ENCODE data around the gene HGFAC. TPM values are rescaled to one million over a fixed set of nuclear protein-coding genes. Genes with fewer than 3 reads are reported as not detected.

HGFAC gene
- polyA plus RNA-seq, 1 of the 3 experiments (the other 2 are of a cell fraction) = 0.43 TPM

DNA sequence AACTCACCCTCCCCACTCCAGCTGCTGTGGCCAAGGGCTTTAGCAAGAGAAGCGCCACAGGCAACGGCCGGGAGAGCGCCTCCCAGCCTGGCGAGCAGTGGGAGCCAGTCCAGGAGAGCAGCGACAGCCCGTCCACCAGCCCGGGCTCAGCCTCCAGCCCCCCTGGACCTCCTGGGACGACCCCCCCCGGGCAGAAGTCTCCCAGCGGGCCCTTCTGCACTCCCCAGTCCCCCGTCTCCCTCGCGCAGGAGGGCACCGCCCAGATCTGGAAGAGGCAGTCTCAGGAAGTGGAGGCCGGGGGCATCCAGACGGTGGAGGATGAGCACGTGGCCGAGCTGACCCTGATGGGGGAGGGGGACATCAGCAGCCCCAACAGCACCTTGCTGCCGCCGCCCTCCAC is 11.2 kb upstream of the HGFAC start:
- 100% methylated on average over 2 of the region's 21 CpGs for WGBS (ENCODE audit: low lambda C conversion rate)
- no peak overlapping the region for H3K4me3 ChIP-seq (ENCODE audit: low read depth in 2 of 2, low read length in 1 of 2)
- TF ChIP-seq MXI1 (IDR thresholded peaks at IDR 0.05; ENCODE audit: low read depth, low read length) (no peak), EZH2phosphoT487 (IDR thresholded peaks at IDR 0.05; ENCODE audit: borderline replicate concordance, low read depth) (no peak), REST (IDR thresholded peaks at IDR 0.05; ENCODE audit: low read depth, low read length) (no peak), JUND (IDR thresholded peaks at IDR 0.05) (no peak), SIN3A (IDR thresholded peaks at IDR 0.05; ENCODE audit: borderline replicate concordance, low read depth, low read length) (no peak), GABPA (IDR thresholded peaks at IDR 0.05; ENCODE audit: low read depth) (no peak), YY1 (IDR thresholded peaks at IDR 0.05; ENCODE audit: low read depth) (no peak), FOXJ3 (CRISPR knock-in tag; IDR thresholded peaks at IDR 0.05) (no peak), RXRA (IDR thresholded peaks at IDR 0.05; ENCODE audit: borderline replicate concordance, low read depth) (no peak), NFIC (IDR thresholded peaks at IDR 0.05; ENCODE audit: borderline replicate concordance) (no peak), EP300 (IDR thresholded peaks at IDR 0.05; ENCODE audit: borderline replicate concordance in 1 of 2, low read depth in 1 of 2, low read length in 1 of 2) (no peak), GATA2 (CRISPR knock-in tag; IDR thresholded peaks at IDR 0.05) (no peak), ELF1 (IDR thresholded peaks at IDR 0.05) (no peak), SMC3 (IDR thresholded peaks at IDR 0.05; ENCODE audit: low read depth, low read length) (no peak)
- TF ChIP-seq, protein P1, sequence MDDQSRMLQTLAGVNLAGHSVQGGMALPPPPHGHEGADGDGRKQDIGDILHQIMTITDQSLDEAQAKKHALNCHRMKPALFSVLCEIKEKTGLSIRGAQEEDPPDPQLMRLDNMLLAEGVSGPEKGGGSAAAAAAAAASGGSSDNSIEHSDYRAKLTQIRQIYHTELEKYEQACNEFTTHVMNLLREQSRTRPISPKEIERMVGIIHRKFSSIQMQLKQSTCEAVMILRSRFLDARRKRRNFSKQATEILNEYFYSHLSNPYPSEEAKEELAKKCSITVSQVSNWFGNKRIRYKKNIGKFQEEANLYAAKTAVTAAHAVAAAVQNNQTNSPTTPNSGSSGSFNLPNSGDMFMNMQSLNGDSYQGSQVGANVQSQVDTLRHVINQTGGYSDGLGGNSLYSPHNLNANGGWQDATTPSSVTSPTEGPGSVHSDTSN (IDR thresholded peaks at IDR 0.05) = no peak
- TF ChIP-seq, protein P2, sequence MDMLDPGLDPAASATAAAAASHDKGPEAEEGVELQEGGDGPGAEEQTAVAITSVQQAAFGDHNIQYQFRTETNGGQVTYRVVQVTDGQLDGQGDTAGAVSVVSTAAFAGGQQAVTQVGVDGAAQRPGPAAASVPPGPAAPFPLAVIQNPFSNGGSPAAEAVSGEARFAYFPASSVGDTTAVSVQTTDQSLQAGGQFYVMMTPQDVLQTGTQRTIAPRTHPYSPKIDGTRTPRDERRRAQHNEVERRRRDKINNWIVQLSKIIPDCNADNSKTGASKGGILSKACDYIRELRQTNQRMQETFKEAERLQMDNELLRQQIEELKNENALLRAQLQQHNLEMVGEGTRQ (IDR thresholded peaks at IDR 0.05; ENCODE audit: borderline replicate concordance, low read depth, low read length) = no peak
- TF ChIP-seq, protein P3, sequence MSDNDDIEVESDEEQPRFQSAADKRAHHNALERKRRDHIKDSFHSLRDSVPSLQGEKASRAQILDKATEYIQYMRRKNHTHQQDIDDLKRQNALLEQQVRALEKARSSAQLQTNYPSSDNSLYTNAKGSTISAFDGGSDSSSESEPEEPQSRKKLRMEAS (IDR thresholded peaks at IDR 0.05; ENCODE audit: low read depth) = no peak
- TF ChIP-seq, protein P4, sequence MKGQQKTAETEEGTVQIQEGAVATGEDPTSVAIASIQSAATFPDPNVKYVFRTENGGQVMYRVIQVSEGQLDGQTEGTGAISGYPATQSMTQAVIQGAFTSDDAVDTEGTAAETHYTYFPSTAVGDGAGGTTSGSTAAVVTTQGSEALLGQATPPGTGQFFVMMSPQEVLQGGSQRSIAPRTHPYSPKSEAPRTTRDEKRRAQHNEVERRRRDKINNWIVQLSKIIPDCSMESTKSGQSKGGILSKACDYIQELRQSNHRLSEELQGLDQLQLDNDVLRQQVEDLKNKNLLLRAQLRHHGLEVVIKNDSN (IDR thresholded peaks at IDR 0.05; ENCODE audit: borderline replicate concordance, low read depth) = no peak
- ChIA-PET CTCF (interaction anchor here (0.6 to 2.5 kb wide), 4 partner anchors 9 to 1987 kb away, joined by 3 to 9 read pairs (median 7); no protein-coding TSS in a partner anchor), POLR2A (no interaction called here)
- no peaks in the 10 kb centered on the region for H3K9me2 ChIP-seq
- H3K27ac ChIP-seq (ENCODE audit: low read depth in 2 of 2, low read length in 1 of 2) = no peak overlapping the region
- H3K9ac ChIP-seq = no peak overlapping the region
- H3K36me3 ChIP-seq (replicated peaks in 1 of 2; ENCODE audit: control insufficient read depth in 1 of 2, insufficient read depth in 2 of 2, low read length in 1 of 2) = peaks cover 0 to 24% of the 10 kb centered on the region in 2 experiments
- H4K20me1 ChIP-seq (ENCODE audit: insufficient read depth) = no peaks in the 10 kb centered on the region
- H3F3A ChIP-seq (replicated peaks; ENCODE audit: insufficient read depth) = no peaks in the 10 kb centered on the region
- H2AFZ ChIP-seq (ENCODE audit: low read depth) = no peak overlapping the region
- no peak overlapping the region for H3K4me2 ChIP-seq
- no peaks in the 10 kb centered on the region for H3K9me3 ChIP-seq
- no peak for DNase-seq
- H3K79me2 ChIP-seq (ENCODE audit: insufficient read depth) = no peaks in the 10 kb centered on the region
- H3K27me3 ChIP-seq (ENCODE audit: insufficient read depth) = no peaks in the 10 kb centered on the region
- no peaks in the 10 kb centered on the region; a peak in 1 of 4 replicates for H3K4me1 ChIP-seq (ENCODE audit: control insufficient read depth in 1 of 2, insufficient read depth in 2 of 2, low read depth in 1 of 2, low read length in 1 of 2)
